K562 treated with DMSO at 1 percent for 24 hours (cell line): ENCODE data around the gene COPG2. TPM values are rescaled to one million over a fixed set of nuclear protein-coding genes. Genes with fewer than 3 reads are reported as not detected.

ENCODE experiments used
- total RNA-seq: library from RNA; unstranded; fragments of 300-600 nt; gene quantifications from 2 replicates; pipeline ENCODE4 v1.2.3, GENCODE V29; 2022; ENCODE audit warnings: low read depth; ENCODE audit not compliant: insufficient read depth

The COPG2 gene
- 26.0 and 32.5 TPM in 2 replicates for total RNA-seq

GRCh38 chr7:130668258-130669084, at the start of gene COPG2:
Gene COPG2, minus strand, starts transcription at chr7:130668748. Its CDS starts 80 bp downstream, at chr7:130668668.

GRCh38 chr7:130491841-130492522, 176.6 kb downstream of the COPG2 start, which contains the start of gene MEST:
Gene MEST, plus strand, starts transcription at chr7:130492085. Its CDS starts 229 bp downstream, at chr7:130492314.

Other genes with a start within 250 kb of the COPG2 start
- gene CEP41, start 227.7 kb downstream of the COPG2 start, total RNA-seq = 3.3 and 4.4 TPM in 2 replicates
- gene MEST, start 176.7 kb downstream of the COPG2 start, total RNA-seq = 0.57 TPM in 1 of 2 replicates, not detected in the other
- not detected in 2 replicates for gene TSGA13, start 17.8 kb upstream of the COPG2 start, total RNA-seq
- not detected in 2 replicates for gene KLF14, start 65.5 kb upstream of the COPG2 start, total RNA-seq